Peyer's patch (tissue), 4 donors: Measurements from ENCODE around the gene ARHGEF16. TPM values are rescaled to one million over a fixed set of nuclear protein-coding genes. Genes with fewer than 3 reads are reported as not detected.

Experiments used
- DNase-seq, 3 donors: peaks; one replicate each; pipeline ENCODE4 v3.0.0-alpha.2; 2017 to 2019
- H3K27ac ChIP-seq, 4 donors: fragments of 200-600 bp; sonication (generic); one replicate each; pipeline ENCODE4 v1.5.1; 2016 to 2019
- H3K27me3 ChIP-seq, 2 donors: fragments of 200-600 bp; sonication (generic); one replicate each; pipeline ENCODE4 v1.5.1; 2019
- H3K36me3 ChIP-seq, 3 donors: fragments of 200-600 bp; sonication (generic); one replicate each; pipeline ENCODE4 v1.5.1; 2016 to 2019
- H3K4me1 ChIP-seq, 4 donors: fragments of 200-600 bp; sonication (generic); one replicate each; pipeline ENCODE4 v1.5.1; 2016 to 2019
- H3K4me3 ChIP-seq, 4 donors: fragments of 200-600 bp; sonication (generic); 1 replicate in 3 of 4; 2 replicates in 1 of 4; pipeline ENCODE4 v1.5.1; 2016 to 2019; ENCODE audit warnings: mild to moderate bottlenecking in 1 of 4
- H3K9me3 ChIP-seq, 4 donors: fragments of 200-600 bp; sonication (generic); one replicate each; pipeline ENCODE4 v1.5.1; 2016 to 2019; ENCODE audit warnings: mild to moderate bottlenecking in 1 of 4
- CTCF ChIP-seq, 6 experiments: fragments of 450-650 bp in 4 of 6; fragments of 200-600 bp in 2 of 6; sonication (generic) in 1 of 6; IDR thresholded peaks; one replicate each; pipeline ENCODE4 v1.5.1; 2017 to 2019; ENCODE audit warnings: antibody characterized with exemption in 6 of 6, mild to moderate bottlenecking in 3 of 6, moderate library complexity in 1 of 6
- POLR2A ChIP-seq, 2 donors: fragments of 450-650 bp; IDR thresholded peaks; one replicate each; pipeline ENCODE4 v1.5.1; 2017; ENCODE audit warnings: antibody characterized with exemption in 2 of 2, mild to moderate bottlenecking in 2 of 2, moderate library complexity in 2 of 2
- total RNA-seq, 4 donors: library from RNA; depleted of rRNA; stranded (reverse); fragments of >200 nt; gene quantifications; one replicate each; pipeline ENCODE4 v1.1.0, GENCODE V29; 2016

ARHGEF16 gene
- total RNA-seq, 4 donors from 2014 or later = 43.7 to 225 (median 182) TPM

- Histone ChIP-seq H3K4me3 (no peak overlapping the region), H3K36me3 (no peaks in the 10 kb centered on the region), H3K9me3 (no peaks in the 10 kb centered on the region), H3K27ac (no peak overlapping the region), H3K4me1 (no peaks in the 10 kb centered on the region), H3K27me3 (no peaks in the 10 kb centered on the region)
- DNase-seq = no peak
- TF ChIP-seq POLR2A (IDR thresholded peaks at IDR 0.05) (no peak), CTCF (IDR thresholded peaks at IDR 0.05) (no peak)
Measured at GRCh38 chr1:3496916-3497315, 42.5 kb downstream of the ARHGEF16 start.

- no peak overlapping the region for H3K27ac ChIP-seq
- no peak for TF ChIP-seq POLR2A (IDR thresholded peaks at IDR 0.05)
- TF ChIP-seq CTCF (IDR thresholded peaks at IDR 0.05) = no peak
- no peaks in the 10 kb centered on the region for H3K4me1 ChIP-seq
- H3K36me3 ChIP-seq = no peaks in the 10 kb centered on the region
- no peaks in the 10 kb centered on the region for H3K9me3 ChIP-seq
- DNase-seq = no peak
- H3K27me3 ChIP-seq = no peaks in the 10 kb centered on the region
- no peak overlapping the region for H3K4me3 ChIP-seq
Measured at GRCh38 chr1:3497521-3497920, 43.1 kb downstream of the ARHGEF16 start.

GRCh38 chr1:3498246-3498930 lies 43.9 kb downstream of the ARHGEF16 start:
- H3K27ac ChIP-seq = no peak overlapping the region
- H3K4me3 ChIP-seq = no peak overlapping the region
- H3K4me1 ChIP-seq = no peaks in the 10 kb centered on the region
- H3K36me3 ChIP-seq = no peaks in the 10 kb centered on the region
- no peak for DNase-seq
- no peaks in the 10 kb centered on the region for H3K27me3 ChIP-seq
- H3K9me3 ChIP-seq = no peaks in the 10 kb centered on the region
- TF ChIP-seq POLR2A (IDR thresholded peaks at IDR 0.05) (no peak), CTCF (IDR thresholded peaks at IDR 0.05) (no peak)

- no peaks in the 10 kb centered on the region for H3K36me3 ChIP-seq
- H3K27ac ChIP-seq = no peak overlapping the region
- TF ChIP-seq CTCF (IDR thresholded peaks at IDR 0.05) (no peak), POLR2A (IDR thresholded peaks at IDR 0.05) (no peak)
- no peaks in the 10 kb centered on the region for H3K9me3 ChIP-seq
- H3K27me3 ChIP-seq = no peaks in the 10 kb centered on the region
- DNase-seq = no peak
- no peaks in the 10 kb centered on the region for H3K4me1 ChIP-seq
- H3K4me3 ChIP-seq = no peak overlapping the region
Measured at GRCh38 chr1:3498986-3499385, 44.5 kb downstream of the ARHGEF16 start.

GRCh38 chr1:3499611-3500010 lies 45.1 kb downstream of the ARHGEF16 start:
- Histone ChIP-seq H3K4me3 (no peak overlapping the region), H3K4me1 (no peaks in the 10 kb centered on the region), H3K27me3 (no peaks in the 10 kb centered on the region), H3K36me3 (no peaks in the 10 kb centered on the region), H3K9me3 (no peaks in the 10 kb centered on the region), H3K27ac (no peak overlapping the region)
- TF ChIP-seq CTCF (IDR thresholded peaks at IDR 0.05) (no peak), POLR2A (IDR thresholded peaks at IDR 0.05) (no peak)
- DNase-seq = no peak
